Activated naive CD4-positive, alpha-beta T cell treated with anti-CD3 and anti-CD28 coated beads, Interleukin-2, amount 50 U/mL, for 24 hours (primary cell): ENCODE data around the gene FAM180B.
A peak's percentile ranks its signal among the peaks of the same experiment; 100 is the strongest.
"Not testable (repeated sequence)": the region's sequence is repeated elsewhere in the genome, so short reads cannot be mapped to it uniquely, and the experiment has no call there.

Source experiments
- H3K27ac Mint-ChIP-seq: one replicate; pipeline ENCODE4 v1.8.0; 2021; ENCODE audit warnings: mild to moderate bottlenecking, mixed read lengths
- H3K27me3 Mint-ChIP-seq: one replicate; pipeline ENCODE4 v1.8.0; 2021; ENCODE audit warnings: mixed read lengths
- H3K36me3 Mint-ChIP-seq: one replicate; pipeline ENCODE4 v1.8.0; 2021; ENCODE audit warnings: mixed read lengths
- H3K4me1 Mint-ChIP-seq: one replicate; pipeline ENCODE4 v1.8.0; 2021; ENCODE audit warnings: mixed read lengths
- H3K4me3 Mint-ChIP-seq: one replicate; pipeline ENCODE4 v1.8.0; 2021; ENCODE audit warnings: mild to moderate bottlenecking, mixed read lengths
- H3K9me3 Mint-ChIP-seq: one replicate; pipeline ENCODE4 v1.8.0; 2021; ENCODE audit warnings: mixed read lengths

The FAM180B gene

DNA sequence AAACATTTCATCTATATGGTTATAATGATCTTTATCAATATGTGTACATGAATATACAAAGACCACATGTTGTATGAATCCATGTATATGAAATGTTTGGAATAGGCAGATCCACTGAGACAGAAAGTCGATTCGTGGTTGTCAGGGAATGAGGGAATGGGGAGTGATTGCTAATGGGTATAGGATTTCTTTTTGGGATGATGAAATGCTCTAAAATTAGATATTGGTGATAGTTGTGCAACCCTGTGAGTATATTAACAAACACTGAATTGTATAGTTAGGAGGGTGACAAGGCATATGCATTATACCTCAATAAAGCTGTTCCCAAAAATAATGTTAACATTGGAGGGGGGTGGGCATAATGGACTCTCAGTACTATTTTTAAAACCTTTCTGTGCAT lies 26.1 kb upstream of the FAM180B start:
- peaks cover 11% of the 10 kb centered on the region for H3K4me1 Mint-ChIP-seq
- H3K36me3 Mint-ChIP-seq = peaks cover under 1% of the 10 kb centered on the region
- no peak overlapping the region for H3K27ac Mint-ChIP-seq
- H3K4me3 Mint-ChIP-seq = no peak overlapping the region
- H3K27me3 Mint-ChIP-seq = no peaks in the 10 kb centered on the region
- no peaks in the 10 kb centered on the region for H3K9me3 Mint-ChIP-seq

DNA sequence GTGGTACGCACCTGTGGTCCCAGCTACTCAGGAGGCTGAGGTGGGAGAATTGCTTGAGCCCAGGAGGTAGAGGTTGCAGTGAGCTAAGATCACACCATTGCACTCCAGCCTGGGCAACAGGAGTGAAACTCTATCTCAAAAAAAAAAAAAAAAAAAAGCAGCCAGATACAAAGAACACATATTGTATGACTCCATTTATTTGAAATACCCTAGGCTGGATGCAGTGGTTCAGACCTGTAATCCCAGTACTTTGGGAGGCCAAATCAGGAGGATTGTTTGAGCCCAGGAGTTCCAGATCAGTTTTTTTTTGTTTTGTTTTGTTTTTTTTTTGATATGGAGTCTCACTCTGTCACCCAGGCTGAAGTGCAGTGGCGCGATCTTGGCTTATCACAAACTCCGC lies 24.1 kb upstream of the FAM180B start:
- not testable (repeated sequence) for H3K27me3 Mint-ChIP-seq, H3K4me3 Mint-ChIP-seq, H3K27ac Mint-ChIP-seq, H3K36me3 Mint-ChIP-seq, H3K9me3 Mint-ChIP-seq
- peaks cover 18% of the 10 kb centered on the region for H3K4me1 Mint-ChIP-seq

DNA sequence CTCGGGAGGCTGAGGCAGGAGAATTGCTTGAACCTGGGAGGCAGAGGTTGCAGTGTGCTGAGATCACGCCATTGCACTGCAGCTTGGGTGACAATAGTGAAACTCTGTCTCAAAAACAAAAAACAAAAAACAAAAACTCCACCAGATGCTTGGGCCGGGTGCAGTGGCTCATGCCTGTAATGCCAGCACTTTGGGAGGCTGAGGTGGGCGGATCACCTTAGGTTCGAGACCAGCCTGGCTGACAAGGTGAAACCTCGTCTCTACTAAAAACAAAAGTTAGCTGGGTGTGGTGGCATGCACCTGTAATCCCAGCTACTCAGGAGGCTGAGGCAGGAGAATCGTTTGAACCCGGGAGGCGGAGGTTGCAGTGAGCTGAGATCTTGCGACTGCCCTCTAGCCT lies 22.1 kb upstream of the FAM180B start:
- H3K27me3 Mint-ChIP-seq, H3K36me3 Mint-ChIP-seq, H3K9me3 Mint-ChIP-seq, H3K27ac Mint-ChIP-seq: not testable (repeated sequence)
- peak overlapping the region; percentile 62 for H3K4me3 Mint-ChIP-seq
- peaks cover 18% of the 10 kb centered on the region for H3K4me1 Mint-ChIP-seq

DNA sequence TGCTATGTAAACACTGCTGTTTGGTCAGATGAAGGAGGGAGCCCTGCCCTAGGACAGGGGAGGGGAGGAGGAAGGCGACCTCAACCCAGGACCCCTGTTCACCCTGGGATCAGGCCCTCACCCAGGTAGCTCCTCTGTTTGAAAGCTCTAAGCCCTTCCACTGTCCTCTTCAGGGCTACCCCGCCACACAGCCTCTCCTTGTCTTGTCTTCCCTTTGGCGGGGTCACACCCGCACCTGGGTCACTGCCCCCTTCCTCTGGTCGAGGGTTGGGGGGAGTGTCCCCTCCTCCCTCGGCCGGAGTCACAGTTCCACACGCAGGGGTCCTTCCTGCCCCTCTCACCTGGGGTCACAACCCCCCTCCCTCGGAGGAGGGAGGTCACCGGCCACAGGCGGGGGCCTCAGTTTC lies 21.5 kb upstream of the FAM180B start:
- peaks cover 18% of the 10 kb centered on the region for H3K4me1 Mint-ChIP-seq
- H3K4me3 Mint-ChIP-seq = peak overlapping the region; percentile 87
- no peaks in the 10 kb centered on the region for H3K36me3 Mint-ChIP-seq
- H3K27ac Mint-ChIP-seq = peak overlapping the region; percentile 83
- no peaks in the 10 kb centered on the region for H3K27me3 Mint-ChIP-seq
- H3K9me3 Mint-ChIP-seq = no peaks in the 10 kb centered on the region

DNA sequence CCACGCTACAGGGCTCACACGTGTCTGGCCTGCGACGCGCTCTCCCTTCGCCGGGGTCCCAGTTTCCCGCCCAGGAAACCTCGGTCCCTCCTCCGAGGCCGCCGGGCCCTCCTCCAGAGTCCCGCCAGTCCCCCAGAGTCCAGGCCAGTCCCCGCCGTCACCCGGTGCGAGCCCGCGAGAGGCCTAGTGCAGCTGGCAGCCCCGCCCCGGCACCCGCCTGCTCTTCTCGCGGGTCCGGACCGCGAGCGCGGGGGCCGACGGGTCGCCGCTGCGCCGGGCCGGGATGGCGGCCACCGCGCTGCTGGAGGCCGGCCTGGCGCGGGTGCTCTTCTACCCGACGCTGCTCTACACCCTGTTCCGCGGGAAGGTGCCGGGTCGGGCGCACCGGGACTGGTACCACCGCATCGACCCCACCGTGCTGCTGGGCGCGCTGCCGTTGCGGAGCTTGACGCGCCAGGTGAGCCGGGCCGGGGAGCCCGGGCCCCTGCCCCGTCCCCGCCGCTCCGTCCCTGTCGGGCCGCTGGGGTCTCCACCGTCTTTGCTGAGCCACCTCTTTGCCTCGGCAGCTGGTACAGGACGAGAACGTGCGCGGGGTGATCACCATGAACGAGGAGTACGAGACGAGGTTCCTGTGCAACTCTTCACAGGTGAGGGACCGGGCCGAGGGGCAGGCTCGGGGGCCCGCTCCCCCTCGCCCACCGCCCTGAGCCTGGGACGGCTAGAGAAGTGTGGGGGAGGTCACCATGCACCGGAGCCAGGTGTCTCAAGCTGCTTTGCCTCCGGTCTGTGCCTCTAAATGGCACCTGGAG lies 20.9 kb upstream of the FAM180B start, which contains the start of gene PTPMT1:
Gene PTPMT1, plus strand, starts transcription at position 260 of the 809 bp plus-strand sequence. Its CDS starts 24 bp downstream, at position 284.
- H3K9me3 Mint-ChIP-seq = no peaks in the 10 kb centered on the region
- no peaks in the 10 kb centered on the region for H3K27me3 Mint-ChIP-seq
- H3K4me1 Mint-ChIP-seq = peaks cover 15% of the 10 kb centered on the region
- peak within 1 kb of the TSS; percentile 87 for H3K4me3 Mint-ChIP-seq
- H3K36me3 Mint-ChIP-seq = no peaks in the 10 kb centered on the region
- H3K27ac Mint-ChIP-seq = peak within 1 kb of the TSS; percentile 83

DNA sequence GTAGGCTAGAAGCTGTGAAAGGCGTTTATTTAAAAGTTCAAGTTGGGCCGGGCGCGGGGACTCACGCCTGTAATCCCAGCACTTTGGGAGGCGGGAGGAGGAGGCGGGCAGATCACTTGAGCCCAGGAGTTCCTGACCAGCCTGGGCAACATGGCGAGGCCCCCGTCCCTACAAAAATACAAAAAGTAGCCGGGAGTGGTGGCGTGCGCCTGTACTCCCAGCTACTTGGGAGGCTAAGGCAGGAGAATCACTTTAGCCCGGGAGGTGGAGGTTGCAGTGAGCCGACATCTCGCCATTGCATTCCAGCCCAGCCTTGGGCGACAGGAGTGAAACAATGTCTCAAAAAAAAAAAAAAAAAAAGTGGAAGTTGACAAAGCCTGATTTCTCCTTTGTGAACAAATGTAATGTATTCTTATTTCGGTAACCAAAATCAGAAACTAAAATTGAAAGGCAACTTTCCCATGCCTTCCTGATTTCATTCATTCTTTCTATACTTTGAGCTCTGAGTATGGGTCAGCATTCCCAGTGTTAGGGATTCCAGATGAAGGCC lies 20.3 kb upstream of the FAM180B start:
- Mint-ChIP-seq H3K27ac (peak overlapping the region; percentile 59), H3K4me1 (peaks cover 19% of the 10 kb centered on the region), H3K9me3 (no peaks in the 10 kb centered on the region), H3K36me3 (no peaks in the 10 kb centered on the region), H3K4me3 (peak overlapping the region; percentile 87), H3K27me3 (no peaks in the 10 kb centered on the region)

DNA sequence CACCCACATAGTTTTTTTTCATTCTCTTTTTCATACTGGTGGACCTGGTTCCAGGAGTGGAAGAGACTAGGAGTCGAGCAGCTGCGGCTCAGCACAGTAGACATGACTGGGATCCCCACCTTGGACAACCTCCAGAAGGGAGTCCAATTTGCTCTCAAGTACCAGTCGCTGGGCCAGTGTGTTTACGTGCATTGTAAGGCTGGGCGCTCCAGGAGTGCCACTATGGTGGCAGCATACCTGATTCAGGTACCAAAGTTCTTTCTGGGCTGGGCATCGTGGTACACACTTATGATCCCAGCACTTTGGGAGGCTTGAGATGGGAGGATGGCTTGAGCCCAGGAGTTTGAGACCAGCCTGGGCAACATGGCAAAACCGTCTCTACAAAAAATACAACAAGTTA lies 16.8 kb upstream of the FAM180B start:
- Mint-ChIP-seq H3K27ac (no peak overlapping the region), H3K27me3 (no peaks in the 10 kb centered on the region), H3K36me3 (peaks cover 4% of the 10 kb centered on the region), H3K9me3 (no peaks in the 10 kb centered on the region), H3K4me1 (peaks cover 23% of the 10 kb centered on the region), H3K4me3 (no peak overlapping the region)

DNA sequence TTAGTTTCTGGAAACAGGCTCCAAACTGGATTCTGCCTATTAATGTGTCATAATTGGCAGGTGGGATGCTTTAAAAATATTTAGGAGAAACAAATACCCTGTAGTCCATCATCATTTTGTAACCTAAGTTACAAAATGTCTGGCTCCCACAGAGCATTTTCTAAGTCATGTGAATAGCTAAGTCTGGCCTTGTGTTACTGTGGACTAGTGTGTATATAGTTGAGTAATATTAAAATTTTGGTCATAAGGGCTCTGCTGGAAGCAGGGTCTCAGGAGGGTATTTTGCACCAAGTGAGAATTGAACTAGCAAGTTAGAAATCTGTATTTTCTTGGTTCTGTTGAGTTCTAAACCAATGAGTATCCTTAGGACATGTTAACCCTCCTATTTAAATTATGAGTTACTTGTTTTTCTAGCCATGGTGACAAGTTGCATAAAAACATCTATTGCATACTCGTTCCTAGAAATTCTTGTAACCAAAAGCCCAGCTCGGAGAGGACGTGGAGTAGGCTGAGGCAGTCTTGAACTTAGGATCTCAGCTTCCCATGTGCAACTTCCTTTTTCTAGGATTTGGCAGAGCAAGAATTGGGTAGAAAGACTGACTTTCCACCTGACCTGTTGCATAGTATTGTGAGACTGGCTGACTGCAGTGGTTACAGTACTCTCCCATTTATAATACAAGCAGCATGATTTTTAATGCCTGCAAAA lies 15.7 kb upstream of the FAM180B start:
- Mint-ChIP-seq H3K9me3 (no peaks in the 10 kb centered on the region), H3K4me1 (peaks cover 19% of the 10 kb centered on the region), H3K36me3 (peaks cover 4% of the 10 kb centered on the region), H3K4me3 (no peak overlapping the region), H3K27ac (no peak overlapping the region), H3K27me3 (no peaks in the 10 kb centered on the region)

DNA sequence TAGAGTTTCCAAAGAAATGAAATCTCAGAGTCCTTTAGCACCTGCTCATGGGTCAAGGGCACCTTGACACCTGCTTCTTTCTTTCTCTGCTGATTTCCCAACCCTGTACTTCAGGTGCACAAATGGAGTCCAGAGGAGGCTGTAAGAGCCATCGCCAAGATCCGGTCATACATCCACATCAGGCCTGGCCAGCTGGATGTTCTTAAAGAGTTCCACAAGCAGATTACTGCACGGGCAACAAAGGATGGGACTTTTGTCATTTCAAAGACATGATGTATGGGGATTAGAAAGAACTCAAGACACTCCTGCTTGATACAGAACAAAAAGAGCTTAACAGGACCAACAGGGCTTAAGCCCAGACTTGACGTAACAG lies 15.1 kb upstream of the FAM180B start:
- Mint-ChIP-seq H3K27ac (no peak overlapping the region), H3K9me3 (no peaks in the 10 kb centered on the region), H3K4me1 (peaks cover 18% of the 10 kb centered on the region), H3K36me3 (peaks cover 5% of the 10 kb centered on the region), H3K4me3 (no peak overlapping the region), H3K27me3 (no peaks in the 10 kb centered on the region)

DNA sequence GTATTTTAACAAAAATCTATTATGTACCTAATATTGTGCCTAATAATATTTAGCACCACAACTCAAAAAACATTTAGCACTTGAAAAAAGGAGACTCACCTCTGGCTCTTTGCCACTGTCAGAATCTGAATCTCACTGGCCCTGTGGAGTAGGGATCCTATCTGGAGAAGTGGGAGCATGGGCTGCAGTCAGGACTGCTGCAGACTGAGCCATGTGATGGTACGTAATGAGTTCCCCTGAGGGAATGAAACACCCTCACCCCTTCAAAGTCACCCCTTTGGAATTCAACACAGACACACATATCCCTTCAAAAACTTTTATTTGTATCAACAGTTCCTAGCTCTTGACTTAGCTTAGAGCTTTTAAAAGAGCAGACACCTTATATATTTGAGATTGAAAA lies 14.6 kb upstream of the FAM180B start:
- no peak overlapping the region for H3K27ac Mint-ChIP-seq
- peaks cover 16% of the 10 kb centered on the region for H3K4me1 Mint-ChIP-seq
- H3K27me3 Mint-ChIP-seq = no peaks in the 10 kb centered on the region
- no peak overlapping the region for H3K4me3 Mint-ChIP-seq
- H3K9me3 Mint-ChIP-seq = no peaks in the 10 kb centered on the region
- peaks cover 5% of the 10 kb centered on the region for H3K36me3 Mint-ChIP-seq

DNA sequence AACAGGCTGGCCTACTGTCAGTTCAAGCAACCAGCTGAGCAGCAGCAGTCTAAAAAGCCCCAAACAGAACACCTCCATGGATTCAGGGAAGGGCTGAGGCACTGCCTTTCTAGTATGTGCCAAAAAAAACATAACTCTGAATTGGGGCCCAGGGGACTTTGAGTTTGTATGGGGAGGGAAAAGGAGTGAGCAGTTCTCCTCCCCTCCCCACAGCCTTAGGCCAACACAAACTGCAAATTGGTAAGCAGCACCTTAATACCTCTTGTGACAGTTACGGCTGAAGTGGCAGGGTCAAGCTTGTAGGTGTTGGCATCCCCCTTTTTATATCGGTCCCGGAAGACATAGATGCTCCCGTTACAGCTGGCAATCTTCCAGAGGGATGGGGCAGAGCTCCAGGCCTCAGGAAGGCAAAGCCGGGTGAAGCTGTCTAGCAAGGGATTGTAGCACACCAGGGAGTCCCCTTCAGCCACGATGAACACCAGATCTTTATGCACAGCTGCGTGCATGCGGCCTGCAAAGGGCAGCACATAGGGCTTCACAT lies 13.7 kb upstream of the FAM180B start:
- Mint-ChIP-seq H3K4me3 (no peak overlapping the region), H3K27ac (no peak overlapping the region), H3K36me3 (peaks cover 7% of the 10 kb centered on the region), H3K9me3 (no peaks in the 10 kb centered on the region), H3K4me1 (peaks cover 23% of the 10 kb centered on the region), H3K27me3 (no peaks in the 10 kb centered on the region)

DNA sequence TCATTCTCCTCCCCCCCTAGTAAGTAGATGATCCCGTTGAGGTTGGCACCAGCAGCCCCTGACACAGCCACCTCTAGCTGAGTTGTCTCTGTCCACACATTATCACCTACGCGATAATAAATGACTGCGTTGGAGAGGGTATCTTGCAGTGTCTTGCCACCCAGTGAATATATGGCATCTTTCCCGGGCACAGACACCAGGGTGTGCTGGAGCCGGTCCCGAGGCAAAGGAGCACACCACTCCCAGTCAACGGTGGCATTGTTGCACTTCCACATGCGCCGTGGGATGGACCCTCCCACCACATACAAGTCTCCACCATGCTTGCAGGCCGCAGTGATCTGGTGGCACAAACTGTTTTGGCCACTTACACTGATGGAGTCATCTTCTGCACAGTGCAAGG lies 13.2 kb upstream of the FAM180B start:
- H3K4me1 Mint-ChIP-seq = peaks cover 26% of the 10 kb centered on the region
- H3K9me3 Mint-ChIP-seq = no peaks in the 10 kb centered on the region
- H3K27me3 Mint-ChIP-seq = no peaks in the 10 kb centered on the region
- H3K4me3 Mint-ChIP-seq = no peak overlapping the region
- H3K36me3 Mint-ChIP-seq = peaks cover 7% of the 10 kb centered on the region
- H3K27ac Mint-ChIP-seq = no peak overlapping the region

DNA sequence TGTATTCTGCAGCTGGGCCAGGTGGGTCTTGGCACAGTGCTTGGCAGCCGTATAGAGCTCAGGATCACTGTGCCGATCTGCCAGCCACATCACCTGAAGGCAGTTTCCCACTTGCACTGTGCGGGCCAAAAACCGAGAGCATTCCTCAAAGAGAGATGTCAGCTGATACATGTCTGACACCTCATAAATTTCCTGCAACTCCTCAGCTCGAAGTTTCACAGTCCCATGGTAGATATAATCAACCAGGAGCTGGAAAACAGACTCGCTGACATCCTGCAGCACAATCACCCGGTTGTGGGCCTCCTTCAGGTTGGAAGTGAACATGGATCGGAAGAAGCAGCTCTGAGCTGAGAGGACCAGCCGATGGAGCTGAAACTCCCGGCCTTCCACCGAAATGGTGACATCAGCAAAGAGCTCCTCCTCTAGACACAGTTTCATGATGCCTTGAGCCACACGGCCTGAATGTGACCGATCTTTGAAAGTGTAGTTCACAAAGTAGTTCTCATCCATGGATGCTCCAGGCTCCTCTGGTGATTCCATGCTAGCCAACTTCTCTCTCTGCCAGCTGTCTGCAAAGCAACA lies 8.9 kb upstream of the FAM180B start:
- Mint-ChIP-seq H3K27ac (peak overlapping the region; percentile 68), H3K4me1 (peaks cover 47% of the 10 kb centered on the region), H3K27me3 (no peaks in the 10 kb centered on the region), H3K36me3 (peaks cover 12% of the 10 kb centered on the region), H3K9me3 (no peaks in the 10 kb centered on the region), H3K4me3 (peak overlapping the region; percentile 97)

DNA sequence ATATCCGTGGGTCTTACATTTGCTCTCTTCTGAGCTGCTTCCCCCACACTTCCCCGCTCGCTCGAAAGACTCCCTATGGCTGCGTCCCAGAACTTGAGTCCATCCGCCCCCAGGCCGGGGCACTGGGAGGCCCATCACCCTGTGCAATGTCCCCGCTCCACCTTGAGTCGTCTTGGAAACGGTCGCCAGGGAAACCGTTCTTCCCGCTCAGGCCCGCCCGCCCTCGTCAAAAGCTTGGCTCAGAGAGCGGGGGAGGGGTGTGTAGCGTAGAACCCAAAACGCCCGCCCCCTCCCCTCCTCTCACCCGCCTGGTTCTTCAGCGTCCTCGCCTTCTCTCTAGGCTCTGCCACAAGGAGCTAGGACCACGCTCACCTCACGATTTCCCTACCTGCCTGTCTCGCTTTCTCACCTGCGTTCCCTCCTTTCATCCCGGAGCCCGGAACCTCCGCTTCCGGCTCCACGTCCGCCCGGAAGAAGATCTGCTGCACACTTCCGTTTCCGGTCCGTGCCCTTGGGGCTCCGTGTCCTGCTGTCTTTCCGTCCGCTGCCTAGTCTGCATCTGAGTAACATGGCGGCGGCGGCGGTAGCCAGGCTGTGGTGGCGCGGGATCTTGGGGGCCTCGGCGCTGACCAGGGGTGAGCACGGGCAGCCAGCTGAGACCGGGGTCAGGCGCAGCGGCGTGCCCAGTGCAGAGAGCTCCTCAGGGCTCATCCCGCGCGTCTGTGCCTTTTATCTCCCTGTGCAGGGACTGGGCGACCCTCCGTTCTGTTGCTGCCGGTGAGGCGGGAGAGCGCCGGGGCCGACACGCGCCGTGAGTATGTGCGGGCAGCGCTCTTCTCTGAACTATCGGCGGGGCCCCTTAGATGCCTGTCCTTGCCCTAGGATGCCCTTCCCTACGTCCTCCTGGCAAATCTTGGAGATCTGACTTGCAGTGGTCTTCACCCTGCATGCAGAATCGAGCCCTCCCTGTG lies 7.7 kb upstream of the FAM180B start, which contains the start of the genes KBTBD4 and NDUFS3:
Gene KBTBD4, minus strand, starts transcription at position 447 of the 971 bp plus-strand sequence. Its CDS starts 19 bp downstream, at position 428.
Gene NDUFS3, plus strand, starts transcription at position 551 of the 971 bp plus-strand sequence. Its CDS starts 18 bp downstream, at position 569.
- Mint-ChIP-seq H3K36me3 (peaks cover 13% of the 10 kb centered on the region), H3K9me3 (no peaks in the 10 kb centered on the region), H3K4me3 (peak within 1 kb of the TSS; percentile 97), H3K4me1 (peaks cover 41% of the 10 kb centered on the region), H3K27me3 (no peaks in the 10 kb centered on the region), H3K27ac (peak within 1 kb of the TSS; percentile 98)
